GM21367 (cell line): Measurements from ENCODE around the gene GNG5.
"Not testable (repeated sequence)": the region's sequence is repeated elsewhere in the genome, so short reads cannot be mapped to it uniquely, and the experiment has no call there.

ENCODE experiments used
- ATAC-seq: cut with Tn5 transposase; IDR thresholded peaks from one replicate; pipeline ENCODE4 v1.9.1; 2021; ENCODE audit not compliant: unreplicated experiment

The GNG5 gene

GRCh38 chr1:84489766-84490165, 16.6 kb downstream of the GNG5 start:
- no peak for ATAC-seq

- no peak for ATAC-seq
These were observed 18.3 kb downstream of the GNG5 start for GRCh38 chr1:84488107-84488506.

- no peak for ATAC-seq
These were observed 25.1 kb downstream of the GNG5 start for GRCh38 chr1:84481317-84481716.

- no peak for ATAC-seq
These were observed 25.7 kb downstream of the GNG5 start for GRCh38 chr1:84480650-84481049.

GRCh38 chr1:84479998-84480397, 26.4 kb downstream of the GNG5 start:
- no peak for ATAC-seq

GRCh38 chr1:84478876-84479868, 27.2 kb downstream of the GNG5 start, which contains the start of gene RPF1:
Gene RPF1, plus strand, starts transcription at chr1:84479266. Its CDS starts 16 bp downstream, at chr1:84479282.
- peak; percentile 97 for ATAC-seq

- ATAC-seq = no peak
These were observed 30.2 kb downstream of the GNG5 start for GRCh38 chr1:84476225-84476624.

GRCh38 chr1:84467298-84467697, 39.1 kb downstream of the GNG5 start:
- no peak for ATAC-seq

- no peak for ATAC-seq
These were observed 44.3 kb downstream of the GNG5 start for GRCh38 chr1:84462118-84462517.

- no peak for ATAC-seq
These were observed 53.9 kb downstream of the GNG5 start for GRCh38 chr1:84452436-84452835.

GRCh38 chr1:84450910-84451309, 55.5 kb downstream of the GNG5 start:
- ATAC-seq = no peak

GRCh38 chr1:84448704-84449103, 57.7 kb downstream of the GNG5 start:
- not testable (repeated sequence) for ATAC-seq
